ENCODE results near the gene OR8D1. TPM values are rescaled to one million over a fixed set of nuclear protein-coding genes. Genes with fewer than 3 reads are reported as not detected.

The OR8D1 gene
- not detected for total RNA-seq
- long read RNA-seq: 0 reads

GRCh38 chr11:124313849-124314248 is at the start of gene OR8D1:
Gene OR8D1, minus strand, starts transcription at chr11:124313949. Its CDS starts 3,183 bp downstream, at chr11:124310766.
- ATAC-seq (ENCODE audit: poor library complexity) (no peak), DNase-seq (no peak)
- intact Hi-C loops (cut with DNase I): no loop called here

GRCh38 chr11:124359566-124359965 is 45.8 kb upstream of the OR8D1 start:
- ATAC-seq (ENCODE audit: poor library complexity): no peak
- intact Hi-C loops (cut with DNase I): no loop called here

GRCh38 chr11:124346311-124346955 is 32.7 kb upstream of the OR8D1 start:
- ATAC-seq (ENCODE audit: poor library complexity) (no peak), DNase-seq (no peak)
- intact Hi-C loops (cut with DNase I): no loop called here

More at GRCh38 chr11:124359566-124359965, 45.8 kb upstream of the OR8D1 start:
- DNase-seq: no peak

- ATAC-seq (ENCODE audit: poor library complexity) (no peak), DNase-seq (no peak)
- intact Hi-C loops (cut with DNase I): no loop called here
Measured at GRCh38 chr11:124344346-124344745, 30.6 kb upstream of the OR8D1 start.

GRCh38 chr11:124340142-124340447 is 26.3 kb upstream of the OR8D1 start:
- intact Hi-C loops (cut with DNase I): no loop called here
- ATAC-seq (ENCODE audit: poor library complexity): no peak
- no peak for DNase-seq

- DNase-seq (no peak), ATAC-seq (ENCODE audit: poor library complexity) (no peak)
- intact Hi-C loops (cut with DNase I): no loop called here
Measured at GRCh38 chr11:124339396-124340141, 25.8 kb upstream of the OR8D1 start.

GRCh38 chr11:124331873-124332272 is 18.1 kb upstream of the OR8D1 start:
- no peak for ATAC-seq (ENCODE audit: poor library complexity)
- DNase-seq: no peak
- intact Hi-C loops (cut with DNase I): no loop called here

- intact Hi-C loops (cut with DNase I): no loop called here
- ATAC-seq (ENCODE audit: poor library complexity) (no peak), DNase-seq (no peak)
Measured at GRCh38 chr11:124329787-124330478, 16.2 kb upstream of the OR8D1 start.

- intact Hi-C loops (cut with DNase I): no loop called here
- no peak for ATAC-seq (ENCODE audit: poor library complexity)
- no peak for DNase-seq
Measured at GRCh38 chr11:124327775-124328174, 14.0 kb upstream of the OR8D1 start.

GRCh38 chr11:124322356-124322755 is 8.6 kb upstream of the OR8D1 start:
- intact Hi-C loops (cut with DNase I): no loop called here
- ATAC-seq (ENCODE audit: poor library complexity) (no peak), DNase-seq (no peak)

- intact Hi-C loops (cut with DNase I): no loop called here
- DNase-seq: no peak
- no peak for ATAC-seq (ENCODE audit: poor library complexity)
Measured at GRCh38 chr11:124320097-124320496, 6.3 kb upstream of the OR8D1 start, which contains the start of gene OR8D2. Gene OR8D2, minus strand, starts transcription at chr11:124320197. Its CDS starts 0 bp downstream, at chr11:124320197.

- no peak for DNase-seq
- intact Hi-C loops (cut with DNase I): no loop called here
- ATAC-seq (ENCODE audit: poor library complexity): no peak
Measured at GRCh38 chr11:124315052-124315451, 1.3 kb upstream of the OR8D1 start.

- intact Hi-C loops (cut with DNase I): no loop called here
- ATAC-seq (ENCODE audit: poor library complexity): no peak
Measured at GRCh38 chr11:124313131-124313530, 618 bp downstream of the OR8D1 start.

GRCh38 chr11:124311670-124312069 is 2.1 kb downstream of the OR8D1 start:
- DNase-seq (no peak), ATAC-seq (ENCODE audit: poor library complexity) (no peak)
- intact Hi-C loops (cut with DNase I): no loop called here

More at GRCh38 chr11:124313131-124313530, 618 bp downstream of the OR8D1 start:
- DNase-seq: no peak

- no peak for DNase-seq
- ATAC-seq (ENCODE audit: poor library complexity): no peak
- intact Hi-C loops (cut with DNase I): no loop called here
Measured at GRCh38 chr11:124311269-124311668, 2.5 kb downstream of the OR8D1 start.

- intact Hi-C loops (cut with DNase I): no loop called here
- DNase-seq: no peak
- no peak for ATAC-seq (ENCODE audit: poor library complexity)
Measured at GRCh38 chr11:124310721-124311120, 3.0 kb downstream of the OR8D1 start.

- DNase-seq (no peak), ATAC-seq (ENCODE audit: poor library complexity) (no peak)
- intact Hi-C loops (cut with DNase I): no loop called here
Measured at GRCh38 chr11:124307093-124307492, 6.7 kb downstream of the OR8D1 start.

GRCh38 chr11:124302347-124303125 is 11.2 kb downstream of the OR8D1 start:
- ATAC-seq (ENCODE audit: poor library complexity) (no peak), DNase-seq (no peak)
- intact Hi-C loops (cut with DNase I): no loop called here

- no peak for DNase-seq
- no peak for ATAC-seq (ENCODE audit: poor library complexity)
Measured at GRCh38 chr11:124301548-124301947, 12.2 kb downstream of the OR8D1 start.

More at GRCh38 chr11:124301548-124301947, 12.2 kb downstream of the OR8D1 start:
- intact Hi-C loops (cut with DNase I): no loop called here

All from Right ventricle myocardium superior (tissue), 1 donor.